Kidney capillary endothelial cell (primary cell): ENCODE measurements around the gene MYO18B.
"Not testable (repeated sequence)": the region's sequence is repeated elsewhere in the genome, so short reads cannot be mapped to it uniquely, and the experiment has no call there.

ENCODE experiments used
- DNase-seq: peaks from one replicate; pipeline ENCODE4 v3.0.0-alpha.2; 2018; ENCODE audit warnings: low spot score

MYO18B gene

GRCh38 chr22:25953276-25953675 lies 211.3 kb downstream of the MYO18B start:
- DNase-seq: no peak

GRCh38 chr22:25953919-25954318 lies 211.9 kb downstream of the MYO18B start:
- no peak for DNase-seq

GRCh38 chr22:25955323-25955722 lies 213.3 kb downstream of the MYO18B start:
- DNase-seq: no peak

GRCh38 chr22:25956801-25957200 lies 214.8 kb downstream of the MYO18B start:
- no peak for DNase-seq

- DNase-seq: no peak
Measured at GRCh38 chr22:25959818-25960774, 218.1 kb downstream of the MYO18B start.

GRCh38 chr22:25961699-25962098 lies 219.7 kb downstream of the MYO18B start:
- no peak for DNase-seq

GRCh38 chr22:25962711-25963110 lies 220.7 kb downstream of the MYO18B start:
- no peak for DNase-seq

- DNase-seq: no peak
Measured at GRCh38 chr22:25964961-25965730, 223.2 kb downstream of the MYO18B start.

- no peak for DNase-seq
Measured at GRCh38 chr22:25966448-25966913, 224.5 kb downstream of the MYO18B start.

GRCh38 chr22:25969286-25969685 lies 227.3 kb downstream of the MYO18B start:
- DNase-seq: no peak

- DNase-seq: no peak
Measured at GRCh38 chr22:25969901-25970300, 227.9 kb downstream of the MYO18B start.

GRCh38 chr22:25970374-25970911 lies 228.5 kb downstream of the MYO18B start:
- no peak for DNase-seq

GRCh38 chr22:25970999-25971811 lies 229.2 kb downstream of the MYO18B start:
- DNase-seq: no peak

GRCh38 chr22:25972397-25972796 lies 230.4 kb downstream of the MYO18B start:
- no peak for DNase-seq

- DNase-seq: no peak
Measured at GRCh38 chr22:25976356-25976755, 234.4 kb downstream of the MYO18B start.

- DNase-seq: no peak
Measured at GRCh38 chr22:25979968-25980367, 238.0 kb downstream of the MYO18B start.

GRCh38 chr22:25984911-25985310 lies 242.9 kb downstream of the MYO18B start:
- not testable (repeated sequence) for DNase-seq

GRCh38 chr22:25987948-25988347 lies 246.0 kb downstream of the MYO18B start:
- DNase-seq: no peak

- DNase-seq: no peak
Measured at GRCh38 chr22:25990940-25991339, 249.0 kb downstream of the MYO18B start.

GRCh38 chr22:25992331-25992730 lies 250.3 kb downstream of the MYO18B start:
- no peak for DNase-seq

GRCh38 chr22:25996669-25997068 lies 254.7 kb downstream of the MYO18B start:
- DNase-seq: no peak
